ENCODE measurements around the gene MUC5AC. TPM values are rescaled to one million over a fixed set of nuclear protein-coding genes. Genes with fewer than 3 reads are reported as not detected.
A peak's percentile ranks its signal among the peaks of the same experiment; 100 is the strongest.
"Not testable (repeated sequence)": the region's sequence is repeated elsewhere in the genome, so short reads cannot be mapped to it uniquely, and the experiment has no call there.

Gene MUC5AC
- total RNA-seq, 1 donor from 2014 or later, result 0.03 TPM

DNA sequence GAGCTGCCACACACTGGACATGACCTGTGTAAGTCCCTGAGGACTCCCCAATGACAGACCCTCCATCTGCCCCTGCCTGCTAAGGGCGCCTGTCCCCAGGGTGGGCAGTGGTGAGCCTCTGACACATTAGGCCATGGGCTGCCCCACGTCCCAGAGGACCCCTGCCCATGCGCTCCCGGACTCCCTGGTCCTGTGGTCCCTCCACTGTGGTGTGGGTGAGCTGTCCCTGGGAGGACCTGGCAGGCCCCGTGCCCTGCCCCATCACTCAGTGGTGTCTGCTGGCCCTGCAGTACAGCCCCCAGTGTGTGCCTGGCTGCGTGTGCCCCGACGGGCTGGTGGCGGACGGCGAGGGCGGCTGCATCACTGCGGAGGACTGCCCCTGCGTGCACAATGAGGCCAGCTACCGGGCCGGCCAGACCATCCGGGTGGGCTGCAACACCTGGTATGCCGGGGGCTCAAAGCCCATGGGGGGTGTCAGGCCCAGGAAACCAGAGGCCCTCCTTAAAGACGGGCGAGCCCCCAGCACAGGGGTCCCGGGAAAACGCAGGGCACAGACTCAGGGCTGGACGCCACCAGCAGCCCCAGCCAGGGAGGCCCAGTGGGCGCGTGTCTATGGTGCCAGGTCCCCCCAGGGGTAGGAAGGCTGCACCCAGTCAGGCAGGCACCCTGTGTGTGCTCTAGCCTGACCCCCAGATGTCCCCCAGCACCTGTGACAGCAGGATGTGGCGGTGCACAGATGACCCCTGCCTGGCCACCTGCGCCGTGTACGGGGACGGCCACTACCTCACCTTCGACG, 18.7 kb downstream of the MUC5AC start:
- ATAC-seq, result no peak

DNA sequence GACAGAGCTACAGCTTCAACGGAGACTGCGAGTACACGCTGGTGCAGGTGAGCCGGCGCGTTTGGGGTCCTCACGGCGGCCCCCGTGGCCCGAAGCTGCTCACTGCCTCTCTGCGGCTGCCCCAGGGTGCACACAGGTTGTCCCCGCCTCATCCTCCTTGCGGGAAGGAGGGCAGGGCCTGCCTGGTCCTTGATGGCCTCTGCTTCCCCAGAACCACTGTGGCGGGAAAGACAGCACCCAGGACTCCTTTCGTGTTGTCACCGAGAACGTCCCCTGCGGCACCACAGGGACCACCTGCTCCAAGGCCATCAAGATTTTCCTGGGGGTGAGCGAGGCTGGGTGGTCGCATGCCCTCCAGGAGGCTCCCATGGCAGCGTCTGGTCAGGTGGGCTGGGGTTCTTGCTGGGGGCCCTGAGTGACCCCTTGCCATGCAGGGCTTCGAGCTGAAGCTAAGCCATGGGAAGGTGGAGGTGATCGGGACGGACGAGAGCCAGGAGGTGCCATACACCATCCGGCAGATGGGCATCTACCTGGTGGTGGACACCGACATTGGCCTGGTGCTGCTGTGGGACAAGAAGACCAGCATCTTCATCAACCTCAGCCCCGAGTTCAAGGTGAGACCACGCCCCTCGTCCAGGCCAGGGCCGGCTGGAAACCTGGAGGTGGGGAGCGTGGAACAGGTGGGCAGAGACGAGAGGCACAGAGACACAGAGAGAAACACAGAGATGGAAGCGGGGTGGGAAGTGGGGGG, 19.4 kb downstream of the MUC5AC start:
- DNase-seq (ENCODE audit: low spot score), result no peak

More for the DNA sequence above, 18.7 kb downstream of the MUC5AC start:
- no peak for DNase-seq (ENCODE audit: low spot score)

DNA sequence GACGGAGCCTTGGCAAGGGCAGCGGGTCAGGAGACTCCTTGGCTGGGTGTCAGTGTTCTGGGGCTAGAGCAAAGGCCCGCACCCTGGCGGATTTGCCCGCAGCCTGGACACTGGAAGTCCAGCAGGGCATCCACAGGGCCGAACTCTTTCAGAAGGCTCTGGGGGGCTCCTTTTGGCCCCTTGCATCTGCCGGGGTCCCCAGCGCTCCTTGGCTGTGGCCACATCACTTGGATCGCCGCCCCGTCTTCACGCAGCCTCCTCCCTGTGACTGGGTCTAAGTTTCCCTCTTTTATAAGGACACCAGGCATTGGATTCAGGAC, 20.0 kb downstream of the MUC5AC start:
- ATAC-seq, result no peak
- DNase-seq (ENCODE audit: low spot score), result no peak

More for the DNA sequence above, 19.4 kb downstream of the MUC5AC start:
- no peak for ATAC-seq

GRCh38 chr11:1178201-1178885, 20.6 kb downstream of the MUC5AC start:
- ATAC-seq (no peak), DNase-seq (ENCODE audit: low spot score) (no peak)

GRCh38 chr11:1178906-1179305, 21.2 kb downstream of the MUC5AC start:
- no peak for DNase-seq (ENCODE audit: low spot score)
- no peak for ATAC-seq

GRCh38 chr11:1179641-1180040, 21.9 kb downstream of the MUC5AC start:
- DNase-seq (ENCODE audit: low spot score), result no peak
- ATAC-seq, result no peak

GRCh38 chr11:1180171-1180570, 22.4 kb downstream of the MUC5AC start:
- DNase-seq (ENCODE audit: low spot score) (no peak), ATAC-seq (no peak)

DNA sequence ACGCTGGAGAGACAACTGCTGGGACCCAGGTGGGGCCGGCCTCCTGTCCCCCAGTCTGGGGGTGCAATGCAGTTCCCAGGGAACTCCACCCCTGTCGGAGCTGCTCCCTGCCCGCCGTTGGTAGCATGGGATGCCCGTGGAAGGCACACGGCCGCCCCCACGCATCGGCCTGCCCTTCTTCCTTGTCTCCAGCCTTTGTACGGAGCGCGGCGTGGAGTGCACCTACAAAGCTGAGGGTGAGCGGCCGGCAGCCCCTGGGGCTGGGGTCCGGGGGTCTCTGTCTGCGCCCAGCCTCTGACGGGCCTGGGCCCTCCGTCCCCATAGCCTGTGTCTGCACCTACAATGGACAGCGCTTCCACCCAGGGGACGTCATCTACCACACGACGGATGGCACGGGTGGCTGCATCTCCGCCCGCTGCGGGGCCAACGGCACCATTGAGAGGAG, 23.2 kb downstream of the MUC5AC start:
- ATAC-seq, result no peak
- no peak for DNase-seq (ENCODE audit: low spot score)

GRCh38 chr11:1181420-1181819, 23.7 kb downstream of the MUC5AC start:
- no peak for ATAC-seq
- no peak for DNase-seq (ENCODE audit: low spot score)

DNA sequence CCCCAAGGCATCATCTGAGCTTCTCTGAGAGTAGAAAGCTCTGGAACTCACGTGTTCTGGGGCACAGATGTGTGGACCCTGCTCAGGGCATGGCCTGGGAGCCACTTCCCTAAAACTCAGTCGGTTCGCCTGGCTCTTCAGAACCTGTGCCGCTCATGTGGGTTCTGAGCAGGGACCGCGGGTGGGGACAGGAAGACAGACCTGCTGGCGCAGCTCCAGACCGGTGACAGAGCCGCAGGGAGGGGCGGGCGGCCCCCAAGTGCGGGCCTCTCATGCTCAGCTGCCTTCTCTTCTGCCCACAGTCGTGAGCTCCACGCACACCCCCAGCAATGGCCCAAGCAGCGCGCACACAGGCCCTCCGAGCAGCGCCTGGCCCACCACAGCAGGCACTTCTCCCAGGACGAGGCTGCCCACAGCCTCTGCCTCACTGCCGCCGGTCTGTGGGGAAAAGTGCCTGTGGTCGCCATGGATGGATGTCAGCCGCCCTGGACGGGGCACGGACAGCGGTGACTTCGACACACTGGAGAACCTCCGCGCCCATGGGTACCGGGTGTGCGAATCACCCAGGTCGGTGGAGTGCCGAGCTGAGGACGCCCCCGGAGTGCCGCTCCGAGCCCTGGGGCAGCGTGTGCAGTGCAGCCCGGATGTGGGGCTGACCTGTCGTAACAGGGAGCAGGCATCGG, 24.2 kb downstream of the MUC5AC start:
- DNase-seq (ENCODE audit: low spot score) (no peak), ATAC-seq (no peak)

GRCh38 chr11:1184139-1184538, 26.4 kb downstream of the MUC5AC start:
- ATAC-seq; DNase-seq (ENCODE audit: low spot score): not testable (repeated sequence)

DNA sequence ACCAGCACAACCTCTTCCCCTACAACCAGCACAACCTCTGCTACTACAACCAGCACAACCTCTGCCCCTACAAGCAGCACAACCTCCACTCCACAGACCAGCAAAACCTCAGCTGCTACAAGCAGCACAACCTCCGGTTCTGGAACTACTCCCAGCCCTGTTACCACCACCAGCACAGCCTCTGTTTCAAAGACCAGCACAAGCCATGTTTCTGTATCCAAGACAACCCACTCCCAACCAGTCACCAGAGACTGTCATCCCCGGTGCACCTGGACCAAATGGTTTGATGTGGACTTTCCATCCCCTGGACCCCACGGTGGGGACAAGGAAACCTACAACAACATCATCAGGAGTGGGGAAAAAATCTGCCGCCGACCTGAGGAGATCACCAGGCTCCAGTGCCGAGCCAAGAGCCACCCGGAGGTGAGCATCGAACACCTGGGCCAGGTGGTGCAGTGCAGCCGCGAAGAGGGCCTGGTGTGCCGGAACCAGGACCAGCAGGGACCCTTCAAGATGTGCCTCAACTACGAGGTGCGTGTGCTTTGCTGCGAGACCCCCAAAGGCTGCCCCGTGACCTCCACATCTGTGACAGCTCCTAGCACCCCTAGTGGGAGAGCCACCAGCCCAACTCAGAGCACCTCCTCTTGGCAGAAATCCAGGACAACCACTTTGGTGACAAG, 30.8 kb downstream of the MUC5AC start:
- not testable (repeated sequence) for DNase-seq (ENCODE audit: low spot score); ATAC-seq

GRCh38 chr11:1189816-1190215, 32.1 kb downstream of the MUC5AC start:
- not testable (repeated sequence) for ATAC-seq
- peak; percentile 36 for DNase-seq (ENCODE audit: low spot score)

GRCh38 chr11:1191786-1192470, 34.2 kb downstream of the MUC5AC start:
- DNase-seq (ENCODE audit: low spot score), result peak; percentile 22
- not testable (repeated sequence) for ATAC-seq

- ATAC-seq, result no peak
- peak; percentile 29 for DNase-seq (ENCODE audit: low spot score)
These were observed 35.1 kb downstream of the MUC5AC start for GRCh38 chr11:1192741-1193325.

DNA sequence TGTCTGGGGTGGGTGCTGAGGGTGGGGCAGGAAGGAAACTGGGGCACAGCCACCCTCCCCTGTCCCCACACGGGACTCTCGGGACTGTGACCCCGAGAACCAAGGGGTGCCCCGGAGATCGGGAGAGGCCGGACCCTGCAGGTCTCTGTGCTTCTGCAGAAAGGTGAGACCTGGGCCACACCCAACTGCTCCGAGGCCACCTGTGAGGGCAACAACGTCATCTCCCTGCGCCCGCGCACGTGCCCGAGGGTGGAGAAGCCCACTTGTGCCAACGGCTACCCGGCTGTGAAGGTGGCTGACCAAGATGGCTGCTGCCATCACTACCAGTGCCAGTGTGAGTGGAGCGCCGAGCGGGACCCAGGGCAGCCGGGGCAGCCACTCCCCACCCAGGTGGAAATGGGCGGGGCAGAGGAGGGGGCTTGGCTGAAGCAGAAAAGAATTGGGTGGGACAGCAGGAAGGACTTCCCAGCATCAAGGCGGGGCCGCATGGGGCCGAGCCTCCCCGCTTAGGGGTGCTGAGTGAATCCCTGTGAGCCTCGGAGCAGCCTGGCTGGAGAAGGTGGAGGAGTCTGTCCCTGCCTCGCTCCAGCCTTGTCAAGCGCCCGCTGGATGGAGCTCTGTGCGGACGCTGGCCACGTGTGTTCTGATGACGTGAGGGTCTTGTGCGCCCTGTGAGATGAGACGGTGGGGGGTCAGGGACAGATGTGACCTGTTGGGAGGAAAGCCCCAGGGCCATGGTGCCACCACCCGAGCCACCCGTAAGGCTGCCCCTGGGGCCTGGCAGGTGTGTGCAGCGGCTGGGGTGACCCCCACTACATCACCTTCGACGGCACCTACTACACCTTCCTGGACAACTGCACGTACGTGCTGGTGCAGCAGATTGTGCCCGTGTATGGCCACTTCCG, 35.8 kb downstream of the MUC5AC start:
- DNase-seq (ENCODE audit: low spot score) (peak; percentile 41), ATAC-seq (no peak)

- DNase-seq (ENCODE audit: low spot score), result peak; percentile 44
These were observed 36.7 kb downstream of the MUC5AC start for GRCh38 chr11:1194231-1194976.

More at GRCh38 chr11:1194231-1194976, 36.7 kb downstream of the MUC5AC start:
- ATAC-seq, result no peak

Data from left lobe of liver (tissue), 2 donors.